Left renal cortex interstitium (tissue), 4 donors: Measurements from ENCODE around the gene PCBD2. TPM values are rescaled to one million over a fixed set of nuclear protein-coding genes. Genes with fewer than 3 reads are reported as not detected.
"Not testable (repeated sequence)": the region's sequence is repeated elsewhere in the genome, so short reads cannot be mapped to it uniquely, and the experiment has no call there.

Source experiments
- DNase-seq, 4 donors: peaks; one replicate each; pipeline ENCODE4 v3.0.0-alpha.2; 2013; ENCODE audit warnings: low read depth in 4 of 4, low spot score in 2 of 4, missing footprints in 1 of 4
- polyA plus RNA-seq, 4 donors: library from polyadenylated mRNA; unstranded; fragments of 120-200 nt; gene quantifications; one replicate each; pipeline ENCODE4 v1.2.1, GENCODE V29; 2013; ENCODE audit not compliant: insufficient read length in 4 of 4

The PCBD2 gene
- polyA plus RNA-seq, 4 donors, result 8.5 to 20.9 (median 13.2) TPM

GRCh38 chr5:134997015-134997414, 92.1 kb downstream of the PCBD2 start:
- no peak for DNase-seq

- DNase-seq, result not testable (repeated sequence)
Observed at GRCh38 chr5:134998068-134998467, 93.1 kb downstream of the PCBD2 start.

- no peak for DNase-seq
Observed at GRCh38 chr5:135004376-135004775, 99.4 kb downstream of the PCBD2 start.

- DNase-seq, result no peak
Observed at GRCh38 chr5:135005076-135005475, 100.1 kb downstream of the PCBD2 start.

- no peak for DNase-seq
Observed at GRCh38 chr5:135007305-135007704, 102.4 kb downstream of the PCBD2 start.

GRCh38 chr5:135007749-135008363, 102.9 kb downstream of the PCBD2 start:
- no peak for DNase-seq

GRCh38 chr5:135008556-135008955, 103.6 kb downstream of the PCBD2 start:
- no peak for DNase-seq

GRCh38 chr5:135008981-135009735, 104.2 kb downstream of the PCBD2 start:
- no peak for DNase-seq

GRCh38 chr5:135009736-135010501, 105.0 kb downstream of the PCBD2 start:
- no peak for DNase-seq

GRCh38 chr5:135010502-135011354, 105.8 kb downstream of the PCBD2 start:
- no peak for DNase-seq

GRCh38 chr5:135011355-135012032, 106.6 kb downstream of the PCBD2 start:
- no peak for DNase-seq

GRCh38 chr5:135012033-135012588, 107.2 kb downstream of the PCBD2 start:
- DNase-seq, result no peak

Other genes starting within 250 kb of the PCBD2 start
- gene CAMLG, start 166.6 kb upstream of the PCBD2 start, polyA plus RNA-seq, result 10 to 100 TPM; 53.2 to 78.5 (median 68.4) TPM
- 100 to 1,000 TPM in 1 of 4 donors, 10 to 100 TPM in 3; 61.2 to 102 (median 85.5) TPM for gene DDX46, start 146.4 kb upstream of the PCBD2 start, polyA plus RNA-seq
- 100 to 1,000 TPM in 1 of 4 donors, 10 to 100 TPM in 3; 95.0 to 119 (median 97.4) TPM for gene C5orf24, start 59.2 kb upstream of the PCBD2 start, polyA plus RNA-seq
- gene TXNDC15, start 30.8 kb upstream of the PCBD2 start, polyA plus RNA-seq, result 10 to 100 TPM; 73.3 to 91.3 (median 80.4) TPM
- 1 to 10 TPM; 1.1 to 2.0 (median 1.5) TPM for gene CATSPER3, start 62.8 kb downstream of the PCBD2 start, polyA plus RNA-seq
- under 1 TPM in 1 of 4 donors, not detected in 3; 0.05 TPM for gene PITX1, start 129.1 kb downstream of the PCBD2 start, polyA plus RNA-seq